A673 (cell line): ENCODE measurements around the gene TBRG4.

Experiments used
- CTCF ChIP-seq: fragments of 300-800, 200-600 bp; sonication (generic); conservative IDR thresholded peaks from 2 replicates; pipeline ENCODE4 v1.5.1; 2017; ENCODE audit warnings: low read depth, mild to moderate bottlenecking, antibody characterized with exemption, low read length, moderate library complexity, mixed read lengths
- EZH2 ChIP-seq: fragments of 200-600 bp; sonication (generic); IDR thresholded peaks from 2 replicates; pipeline ENCODE4 v1.6.1; 2017; ENCODE audit warnings: borderline replicate concordance, low read depth, mild to moderate bottlenecking, mixed read lengths, antibody characterized with exemption, low read length; ENCODE audit not compliant: poor library complexity, severe bottlenecking

GRCh38 chr7:45061352-45061751 is 50.1 kb downstream of the TBRG4 start:
- TF ChIP-seq CTCF (no peak), EZH2 (no peak)
